GM23338 (cell line): ENCODE results near the gene SDR42E1. TPM values are rescaled to one million over a fixed set of nuclear protein-coding genes. Genes with fewer than 3 reads are reported as not detected.

ENCODE experiments used
- ATAC-seq: fragments of 200-7000 bp; cut with Tn5 transposase; 3 replicates; pipeline ENCODE4 v1.9.1; 2020
- DNase-seq: peaks from one replicate; pipeline ENCODE4 v3.0.0-alpha.2; 2015; ENCODE audit warnings: low spot score
- H2AFZ ChIP-seq: fragments of 200-600 bp; sonication (generic); 2 replicates; pipeline ENCODE4 v1.8.0; 2016; ENCODE audit warnings: antibody characterized with exemption, mild to moderate bottlenecking, moderate library complexity
- H3F3A ChIP-seq: fragments of 200-600 bp; sonication (generic); replicated peaks from 2 replicates; pipeline ENCODE4 v1.8.0; 2017; ENCODE audit warnings: antibody characterized with exemption, mixed run types, low read depth
- H3K27ac ChIP-seq: fragments of 200-600 bp; sonication (generic); 2 replicates; pipeline ENCODE4 v1.6.1; 2016; ENCODE audit warnings: low read depth
- H3K27me3 ChIP-seq: fragments of 200-600 bp; sonication (generic); 2 replicates; pipeline ENCODE4 v1.8.0; 2016; ENCODE audit warnings: mild to moderate bottlenecking, mixed run types, moderate library complexity; ENCODE audit not compliant: insufficient read depth
- H3K36me3 ChIP-seq: fragments of 200-600 bp; sonication (generic); 2 replicates; pipeline ENCODE4 v1.8.0; 2016; ENCODE audit warnings: mild to moderate bottlenecking; ENCODE audit not compliant: insufficient read depth
- H3K4me1 ChIP-seq: fragments of 200-600 bp; sonication (generic); 2 replicates; pipeline ENCODE4 v1.8.0; 2016; ENCODE audit warnings: mild to moderate bottlenecking, moderate library complexity; ENCODE audit not compliant: insufficient read depth
- H3K4me2 ChIP-seq: fragments of 200-600 bp; sonication (generic); 2 replicates; pipeline ENCODE4 v1.7.1; 2017; ENCODE audit warnings: mixed run types
- H3K4me3 ChIP-seq: fragments of 200-600 bp; sonication (generic); 2 replicates; pipeline ENCODE4 v1.6.1; 2016; ENCODE audit warnings: mixed run types
- H3K79me2 ChIP-seq: fragments of 200-600 bp; sonication (generic); replicated peaks from 2 replicates; pipeline ENCODE4 v1.8.0; 2017; ENCODE audit warnings: mild to moderate bottlenecking; ENCODE audit not compliant: insufficient read depth
- H3K9me2 ChIP-seq: fragments of 200-600 bp; sonication (generic); 2 replicates; pipeline ENCODE4 v1.8.0; 2017; ENCODE audit not compliant: insufficient read depth
- H4K20me1 ChIP-seq: fragments of 200-600 bp; sonication (generic); replicated peaks from 2 replicates; pipeline ENCODE4 v1.8.0; 2017; ENCODE audit warnings: mild to moderate bottlenecking; ENCODE audit not compliant: insufficient read depth
- H3K27ac Mint-ChIP-seq: 2 replicates; pipeline ENCODE4 v1.8.0; 2020; ENCODE audit warnings: inconsistent platforms, mild to moderate bottlenecking, moderate library complexity, mixed read lengths
- H3K27me3 Mint-ChIP-seq: 3 replicates; pipeline ENCODE4 v1.8.0; 2022; ENCODE audit warnings: low read depth, mild to moderate bottlenecking, moderate library complexity, mixed read lengths, inconsistent platforms; ENCODE audit not compliant: insufficient read depth, poor library complexity
- H3K36me3 Mint-ChIP-seq: 3 replicates; pipeline ENCODE4 v1.8.0; 2021; ENCODE audit warnings: low read depth, mild to moderate bottlenecking, inconsistent platforms, moderate library complexity, mixed read lengths
- H3K4me1 Mint-ChIP-seq: 3 replicates; pipeline ENCODE4 v1.8.0; 2020; ENCODE audit warnings: mild to moderate bottlenecking, inconsistent platforms, mixed read lengths
- H3K4me3 Mint-ChIP-seq: 3 replicates; pipeline ENCODE4 v1.8.0; 2021; ENCODE audit warnings: moderate library complexity, mild to moderate bottlenecking, inconsistent platforms, mixed read lengths
- H3K9me3 Mint-ChIP-seq: 3 replicates; pipeline ENCODE4 v1.8.0; 2020; ENCODE audit warnings: moderate library complexity, mild to moderate bottlenecking, inconsistent platforms, mixed read lengths
- CREB1 ChIP-seq: fragments of 250-450 bp; sonication (Bioruptor Pico); IDR thresholded peaks from 2 replicates; pipeline ENCODE4 v1.5.0; 2020; ENCODE audit warnings: low read depth, mild to moderate bottlenecking, moderate library complexity
- EZH2 ChIP-seq: fragments of 200-600 bp; sonication (generic); IDR thresholded peaks from one replicate; pipeline ENCODE4 v1.8.0; 2017; ENCODE audit warnings: antibody characterized with exemption, mild to moderate bottlenecking, low read depth; ENCODE audit not compliant: unreplicated experiment
- EZH2phosphoT487 ChIP-seq: fragments of 200-600 bp; sonication (generic); IDR thresholded peaks from one replicate; pipeline ENCODE4 v1.8.1; 2018; ENCODE audit warnings: antibody characterized with exemption; ENCODE audit not compliant: unreplicated experiment
- NANOG ChIP-seq: IDR thresholded peaks from 2 replicates; pipeline ENCODE4 v1.6.1; 2016; ENCODE audit warnings: antibody characterized with exemption, borderline replicate concordance
- POLR2AphosphoS5 ChIP-seq: IDR thresholded peaks from 2 replicates; pipeline ENCODE4 v1.6.1; 2016; ENCODE audit warnings: antibody characterized with exemption, low read depth
- STAT1 ChIP-seq: IDR thresholded peaks from one replicate; pipeline ENCODE4 v1.6.1; 2016; ENCODE audit warnings: antibody characterized with exemption; ENCODE audit not compliant: unreplicated experiment
- ZNF114 ChIP-seq: fragments of 250-450 bp; sonication (Bioruptor Pico); IDR thresholded peaks from 2 replicates; pipeline ENCODE4 v1.5.0; 2020; ENCODE audit warnings: mild to moderate bottlenecking, moderate library complexity
- ZNF331 ChIP-seq: fragments of 250-450 bp; sonication (Bioruptor Pico); IDR thresholded peaks from 2 replicates; pipeline ENCODE4 v1.5.0; 2020; ENCODE audit warnings: low read depth, mild to moderate bottlenecking, moderate library complexity
- polyA plus RNA-seq: library from polyadenylated mRNA; unstranded; fragments of >200 nt; fragmentation: Nextera tagmentation; extraction: Ambion mirVana; gene quantifications from 2 replicates; pipeline ENCODE4 v1.2.1, GENCODE V29; 2016
- total RNA-seq: library from RNA; depleted of rRNA; stranded (reverse); fragments of >200 nt; shearing (Covaris generic); gene quantifications from 2 replicates; pipeline ENCODE4 v1.2.3, GENCODE V29; 2014
- TF ChIP-seq, protein P1 (sequence below): fragments of 250-450 bp; sonication (Bioruptor Pico); IDR thresholded peaks from 2 replicates; pipeline ENCODE4 v1.5.0; 2020; ENCODE audit warnings: mild to moderate bottlenecking, moderate library complexity
- TF ChIP-seq, protein P2 (sequence below), 2 experiments: fragments of 200-600 bp in 1 of 2; sonication (generic) in 1 of 2; conservative IDR thresholded peaks; 2 replicates each; pipeline versions ENCODE4 v1.5.1 to v1.6.1; 2016 to 2017; ENCODE audit warnings: antibody characterized with exemption in 2 of 2, low read depth in 2 of 2, mild to moderate bottlenecking in 2 of 2, moderate library complexity in 1 of 2
- TF ChIP-seq, protein P3 (sequence below): IDR thresholded peaks from one replicate; pipeline ENCODE4 v1.6.1; 2018; ENCODE audit warnings: antibody characterized with exemption; ENCODE audit not compliant: unreplicated experiment

Gene SDR42E1
- total and polyA plus RNA-seq, 2 experiments from 2014 or later, result 0.03 TPM; not detected in 1

DNA sequence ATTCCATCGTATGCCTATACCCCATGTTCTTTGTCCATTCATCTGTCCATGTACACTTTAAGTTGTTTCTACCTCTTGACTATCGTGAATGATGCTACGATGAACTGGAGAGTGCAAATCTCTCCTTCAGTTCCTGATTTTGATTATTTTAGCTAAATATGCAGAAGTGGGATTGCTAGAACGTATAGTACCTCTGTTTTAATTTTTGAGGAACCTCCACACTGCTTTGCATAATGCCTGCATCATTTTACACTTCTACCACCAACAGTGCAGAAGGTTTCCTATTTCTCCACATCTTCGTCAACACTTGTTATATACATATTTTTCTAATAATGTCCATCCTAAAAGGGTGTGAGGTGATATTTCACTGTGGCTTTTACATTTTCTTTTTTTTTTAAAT lies 43.9 kb downstream of the SDR42E1 start:
- no peaks in the 10 kb centered on the region for H3K36me3 ChIP-seq
- Mint-ChIP-seq H3K4me1 (no peaks in the 10 kb centered on the region; the same call in 2 of the 3 replicates), H3K4me3 (no peak overlapping the region), H3K36me3 (peaks cover 3% of the 10 kb centered on the region; the same call in 2 of the 3 replicates), H3K27me3 (no peaks in the 10 kb centered on the region), H3K9me3 (peaks cover 28% of the 10 kb centered on the region), H3K27ac (no peak overlapping the region)
- no peak for ATAC-seq
- no peaks in the 10 kb centered on the region for H3K79me2 ChIP-seq
- H2AFZ ChIP-seq, result no peak overlapping the region
- TF ChIP-seq POLR2AphosphoS5, result no peak
- TF ChIP-seq, protein P1, sequence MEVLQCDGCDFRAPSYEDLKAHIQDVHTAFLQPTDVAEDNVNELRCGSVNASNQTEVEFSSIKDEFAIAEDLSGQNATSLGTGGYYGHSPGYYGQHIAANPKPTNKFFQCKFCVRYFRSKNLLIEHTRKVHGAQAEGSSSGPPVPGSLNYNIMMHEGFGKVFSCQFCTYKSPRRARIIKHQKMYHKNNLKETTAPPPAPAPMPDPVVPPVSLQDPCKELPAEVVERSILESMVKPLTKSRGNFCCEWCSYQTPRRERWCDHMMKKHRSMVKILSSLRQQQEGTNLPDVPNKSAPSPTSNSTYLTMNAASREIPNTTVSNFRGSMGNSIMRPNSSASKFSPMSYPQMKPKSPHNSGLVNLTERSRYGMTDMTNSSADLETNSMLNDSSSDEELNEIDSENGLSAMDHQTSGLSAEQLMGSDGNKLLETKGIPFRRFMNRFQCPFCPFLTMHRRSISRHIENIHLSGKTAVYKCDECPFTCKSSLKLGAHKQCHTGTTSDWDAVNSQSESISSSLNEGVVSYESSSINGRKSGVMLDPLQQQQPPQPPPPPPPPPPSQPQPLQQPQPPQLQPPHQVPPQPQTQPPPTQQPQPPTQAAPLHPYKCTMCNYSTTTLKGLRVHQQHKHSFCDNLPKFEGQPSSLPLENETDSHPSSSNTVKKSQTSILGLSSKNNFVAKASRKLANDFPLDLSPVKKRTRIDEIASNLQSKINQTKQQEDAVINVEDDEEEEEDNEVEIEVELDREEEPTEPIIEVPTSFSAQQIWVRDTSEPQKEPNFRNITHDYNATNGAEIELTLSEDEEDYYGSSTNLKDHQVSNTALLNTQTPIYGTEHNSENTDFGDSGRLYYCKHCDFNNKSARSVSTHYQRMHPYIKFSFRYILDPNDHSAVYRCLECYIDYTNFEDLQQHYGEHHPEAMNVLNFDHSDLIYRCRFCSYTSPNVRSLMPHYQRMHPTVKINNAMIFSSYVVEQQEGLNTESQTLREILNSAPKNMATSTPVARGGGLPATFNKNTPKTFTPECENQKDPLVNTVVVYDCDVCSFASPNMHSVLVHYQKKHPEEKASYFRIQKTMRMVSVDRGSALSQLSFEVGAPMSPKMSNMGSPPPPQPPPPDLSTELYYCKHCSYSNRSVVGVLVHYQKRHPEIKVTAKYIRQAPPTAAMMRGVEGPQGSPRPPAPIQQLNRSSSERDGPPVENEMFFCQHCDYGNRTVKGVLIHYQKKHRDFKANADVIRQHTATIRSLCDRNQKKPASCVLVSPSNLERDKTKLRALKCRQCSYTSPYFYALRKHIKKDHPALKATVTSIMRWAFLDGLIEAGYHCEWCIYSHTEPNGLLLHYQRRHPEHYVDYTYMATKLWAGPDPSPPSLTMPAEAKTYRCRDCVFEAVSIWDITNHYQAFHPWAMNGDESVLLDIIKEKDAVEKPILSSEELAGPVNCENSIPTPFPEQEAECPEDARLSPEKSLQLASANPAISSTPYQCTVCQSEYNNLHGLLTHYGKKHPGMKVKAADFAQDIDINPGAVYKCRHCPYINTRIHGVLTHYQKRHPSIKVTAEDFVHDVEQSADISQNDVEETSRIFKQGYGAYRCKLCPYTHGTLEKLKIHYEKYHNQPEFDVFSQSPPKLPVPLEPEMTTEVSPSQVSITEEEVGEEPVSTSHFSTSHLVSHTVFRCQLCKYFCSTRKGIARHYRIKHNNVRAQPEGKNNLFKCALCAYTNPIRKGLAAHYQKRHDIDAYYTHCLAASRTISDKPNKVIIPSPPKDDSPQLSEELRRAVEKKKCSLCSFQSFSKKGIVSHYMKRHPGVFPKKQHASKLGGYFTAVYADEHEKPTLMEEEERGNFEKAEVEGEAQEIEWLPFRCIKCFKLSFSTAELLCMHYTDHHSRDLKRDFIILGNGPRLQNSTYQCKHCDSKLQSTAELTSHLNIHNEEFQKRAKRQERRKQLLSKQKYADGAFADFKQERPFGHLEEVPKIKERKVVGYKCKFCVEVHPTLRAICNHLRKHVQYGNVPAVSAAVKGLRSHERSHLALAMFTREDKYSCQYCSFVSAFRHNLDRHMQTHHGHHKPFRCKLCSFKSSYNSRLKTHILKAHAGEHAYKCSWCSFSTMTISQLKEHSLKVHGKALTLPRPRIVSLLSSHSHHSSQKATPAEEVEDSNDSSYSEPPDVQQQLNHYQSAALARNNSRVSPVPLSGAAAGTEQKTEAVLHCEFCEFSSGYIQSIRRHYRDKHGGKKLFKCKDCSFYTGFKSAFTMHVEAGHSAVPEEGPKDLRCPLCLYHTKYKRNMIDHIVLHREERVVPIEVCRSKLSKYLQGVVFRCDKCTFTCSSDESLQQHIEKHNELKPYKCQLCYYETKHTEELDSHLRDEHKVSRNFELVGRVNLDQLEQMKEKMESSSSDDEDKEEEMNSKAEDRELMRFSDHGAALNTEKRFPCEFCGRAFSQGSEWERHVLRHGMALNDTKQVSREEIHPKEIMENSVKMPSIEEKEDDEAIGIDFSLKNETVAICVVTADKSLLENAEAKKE (CRISPR knock-in tag), result no peak
- TF ChIP-seq ZNF331 (CRISPR knock-in tag), result no peak
- no peak for TF ChIP-seq ZNF114 (CRISPR knock-in tag)
- no peak for TF ChIP-seq CREB1 (CRISPR knock-in tag)
- TF ChIP-seq, protein P2, sequence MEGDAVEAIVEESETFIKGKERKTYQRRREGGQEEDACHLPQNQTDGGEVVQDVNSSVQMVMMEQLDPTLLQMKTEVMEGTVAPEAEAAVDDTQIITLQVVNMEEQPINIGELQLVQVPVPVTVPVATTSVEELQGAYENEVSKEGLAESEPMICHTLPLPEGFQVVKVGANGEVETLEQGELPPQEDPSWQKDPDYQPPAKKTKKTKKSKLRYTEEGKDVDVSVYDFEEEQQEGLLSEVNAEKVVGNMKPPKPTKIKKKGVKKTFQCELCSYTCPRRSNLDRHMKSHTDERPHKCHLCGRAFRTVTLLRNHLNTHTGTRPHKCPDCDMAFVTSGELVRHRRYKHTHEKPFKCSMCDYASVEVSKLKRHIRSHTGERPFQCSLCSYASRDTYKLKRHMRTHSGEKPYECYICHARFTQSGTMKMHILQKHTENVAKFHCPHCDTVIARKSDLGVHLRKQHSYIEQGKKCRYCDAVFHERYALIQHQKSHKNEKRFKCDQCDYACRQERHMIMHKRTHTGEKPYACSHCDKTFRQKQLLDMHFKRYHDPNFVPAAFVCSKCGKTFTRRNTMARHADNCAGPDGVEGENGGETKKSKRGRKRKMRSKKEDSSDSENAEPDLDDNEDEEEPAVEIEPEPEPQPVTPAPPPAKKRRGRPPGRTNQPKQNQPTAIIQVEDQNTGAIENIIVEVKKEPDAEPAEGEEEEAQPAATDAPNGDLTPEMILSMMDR (conservative IDR thresholded peaks at IDR 0.05; ENCODE audit: low read depth in 2 of 2), result no peak
- TF ChIP-seq EZH2, result no peak
- TF ChIP-seq, protein P3, sequence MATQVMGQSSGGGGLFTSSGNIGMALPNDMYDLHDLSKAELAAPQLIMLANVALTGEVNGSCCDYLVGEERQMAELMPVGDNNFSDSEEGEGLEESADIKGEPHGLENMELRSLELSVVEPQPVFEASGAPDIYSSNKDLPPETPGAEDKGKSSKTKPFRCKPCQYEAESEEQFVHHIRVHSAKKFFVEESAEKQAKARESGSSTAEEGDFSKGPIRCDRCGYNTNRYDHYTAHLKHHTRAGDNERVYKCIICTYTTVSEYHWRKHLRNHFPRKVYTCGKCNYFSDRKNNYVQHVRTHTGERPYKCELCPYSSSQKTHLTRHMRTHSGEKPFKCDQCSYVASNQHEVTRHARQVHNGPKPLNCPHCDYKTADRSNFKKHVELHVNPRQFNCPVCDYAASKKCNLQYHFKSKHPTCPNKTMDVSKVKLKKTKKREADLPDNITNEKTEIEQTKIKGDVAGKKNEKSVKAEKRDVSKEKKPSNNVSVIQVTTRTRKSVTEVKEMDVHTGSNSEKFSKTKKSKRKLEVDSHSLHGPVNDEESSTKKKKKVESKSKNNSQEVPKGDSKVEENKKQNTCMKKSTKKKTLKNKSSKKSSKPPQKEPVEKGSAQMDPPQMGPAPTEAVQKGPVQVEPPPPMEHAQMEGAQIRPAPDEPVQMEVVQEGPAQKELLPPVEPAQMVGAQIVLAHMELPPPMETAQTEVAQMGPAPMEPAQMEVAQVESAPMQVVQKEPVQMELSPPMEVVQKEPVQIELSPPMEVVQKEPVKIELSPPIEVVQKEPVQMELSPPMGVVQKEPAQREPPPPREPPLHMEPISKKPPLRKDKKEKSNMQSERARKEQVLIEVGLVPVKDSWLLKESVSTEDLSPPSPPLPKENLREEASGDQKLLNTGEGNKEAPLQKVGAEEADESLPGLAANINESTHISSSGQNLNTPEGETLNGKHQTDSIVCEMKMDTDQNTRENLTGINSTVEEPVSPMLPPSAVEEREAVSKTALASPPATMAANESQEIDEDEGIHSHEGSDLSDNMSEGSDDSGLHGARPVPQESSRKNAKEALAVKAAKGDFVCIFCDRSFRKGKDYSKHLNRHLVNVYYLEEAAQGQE, result no peak
- TF ChIP-seq NANOG, result no peak
- no peak for TF ChIP-seq STAT1
- no peak for TF ChIP-seq EZH2phosphoT487
- DNase-seq, result no peak
- no peaks in the 10 kb centered on the region for H3K27me3 ChIP-seq
- H3K4me1 ChIP-seq, result no peaks in the 10 kb centered on the region
- no peaks in the 10 kb centered on the region for H4K20me1 ChIP-seq
- H3K9me2 ChIP-seq, result no peaks in the 10 kb centered on the region
- no peaks in the 10 kb centered on the region for H3F3A ChIP-seq
- no peak overlapping the region for H3K27ac ChIP-seq
- H3K4me2 ChIP-seq, result no peak overlapping the region
- no peak overlapping the region for H3K4me3 ChIP-seq
